HG03378 (cell line): Measurements from ENCODE around the gene ABLIM2.

Experiments used
- ATAC-seq: cut with Tn5 transposase; IDR thresholded peaks from one replicate; pipeline ENCODE4 v1.9.1; 2021; ENCODE audit warnings: mild to moderate bottlenecking, moderate library complexity; ENCODE audit not compliant: unreplicated experiment

The ABLIM2 gene

GRCh38 chr4:8073206-8073863 lies 85.3 kb downstream of the ABLIM2 start:
- ATAC-seq, result no peak

- ATAC-seq, result no peak
These were observed 86.2 kb downstream of the ABLIM2 start for GRCh38 chr4:8072235-8072968.

GRCh38 chr4:8071766-8072165 lies 86.8 kb downstream of the ABLIM2 start:
- no peak for ATAC-seq

GRCh38 chr4:8070736-8071718 lies 87.6 kb downstream of the ABLIM2 start:
- no peak for ATAC-seq

- no peak for ATAC-seq
These were observed 89.4 kb downstream of the ABLIM2 start for GRCh38 chr4:8069102-8069752.

- ATAC-seq, result no peak
These were observed 90.4 kb downstream of the ABLIM2 start for GRCh38 chr4:8067945-8068896.

- ATAC-seq, result no peak
These were observed 91.2 kb downstream of the ABLIM2 start for GRCh38 chr4:8067274-8067936.

- ATAC-seq, result no peak
These were observed 92.2 kb downstream of the ABLIM2 start for GRCh38 chr4:8066336-8066931.

- no peak for ATAC-seq
These were observed 94.5 kb downstream of the ABLIM2 start for GRCh38 chr4:8063974-8064563.

GRCh38 chr4:8061573-8061972 lies 97.0 kb downstream of the ABLIM2 start:
- no peak for ATAC-seq

- no peak for ATAC-seq
These were observed 97.5 kb downstream of the ABLIM2 start for GRCh38 chr4:8061145-8061544.

- ATAC-seq, result no peak
These were observed 98.0 kb downstream of the ABLIM2 start for GRCh38 chr4:8060632-8061031.

- no peak for ATAC-seq
These were observed 100.6 kb downstream of the ABLIM2 start for GRCh38 chr4:8058031-8058479.

GRCh38 chr4:8055206-8055605 lies 103.4 kb downstream of the ABLIM2 start:
- ATAC-seq, result no peak

GRCh38 chr4:8053688-8054449 lies 104.7 kb downstream of the ABLIM2 start:
- ATAC-seq, result no peak

- ATAC-seq, result no peak
These were observed 106.4 kb downstream of the ABLIM2 start for GRCh38 chr4:8052160-8052691.

- no peak for ATAC-seq
These were observed 107.0 kb downstream of the ABLIM2 start for GRCh38 chr4:8051644-8052043.
